ENCODE measurements around the gene DEK. TPM values are rescaled to one million over a fixed set of nuclear protein-coding genes. Genes with fewer than 3 reads are reported as not detected.

The DEK gene
- total RNA-seq, 2 experiments from 2014 or later, result 235 to 267 TPM

DNA sequence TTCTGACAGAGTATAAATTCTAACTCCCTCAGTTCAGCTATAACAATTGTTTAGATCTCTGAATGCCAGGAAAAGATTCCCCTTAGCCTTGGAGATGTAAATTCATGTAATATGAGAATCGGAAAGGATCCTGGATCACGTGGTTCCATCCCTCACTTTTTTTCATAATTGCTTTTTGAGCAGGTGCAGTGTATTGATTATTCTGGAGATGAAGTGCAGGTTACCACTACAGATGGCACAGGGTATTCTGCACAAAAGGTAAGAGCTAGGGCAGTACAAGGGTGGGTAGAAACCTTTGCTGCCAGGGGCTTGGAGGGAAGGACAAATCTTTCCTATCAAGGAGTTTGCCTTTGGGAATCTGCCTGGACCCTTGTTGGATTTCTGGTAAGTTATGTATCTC lies 56.4 kb downstream of the DEK start:
- no peak overlapping the region for H3K4me3 ChIP-seq (ENCODE audit: low read depth, low read length, poor library complexity, severe bottlenecking)
- no peak overlapping the region for H2AFZ ChIP-seq (ENCODE audit: low read length)
- CTCF ChIA-PET (ENCODE audit: unreplicated experiment), result no interaction called here
- H3K27ac ChIP-seq (ENCODE audit: low read depth, low read length, poor library complexity, severe bottlenecking), result no peak overlapping the region
- no peak for DNase-seq (ENCODE audit: low spot score)
- H3K36me3 ChIP-seq (ENCODE audit: insufficient read depth, low read length), result peaks cover 49% of the 10 kb centered on the region; the same call in 1 of the 2 replicates
- no TSS peak for BruUV-seq (replicated peaks)
- intact Hi-C loops (cut with micrococcal nuclease; ENCODE audit: unreplicated experiment), result no loop called here
- H3K9me3 ChIP-seq (ENCODE audit: low read length), result no peaks in the 10 kb centered on the region
- no peaks in the 10 kb centered on the region for H3K79me2 ChIP-seq (ENCODE audit: insufficient read depth, low read depth, low read length)
- no peak for TF ChIP-seq EZH2phosphoT487 (IDR thresholded peaks at IDR 0.05; ENCODE audit: borderline replicate concordance, low read depth, low read length)
- no peak for TF ChIP-seq CTCF (conservative IDR thresholded peaks at IDR 0.05; ENCODE audit: low read length)
- H3K9me2 ChIP-seq (ENCODE audit: insufficient read depth, low read length), result no peaks in the 10 kb centered on the region
- H3K4me1 ChIP-seq (ENCODE audit: insufficient read depth, low read length, poor library complexity, severe bottlenecking), result no peaks in the 10 kb centered on the region
- POLR2A ChIA-PET, result no interaction called here
- no peaks in the 10 kb centered on the region for H4K20me1 ChIP-seq (ENCODE audit: insufficient read depth, low read length)
- no peak overlapping the region for H3K4me2 ChIP-seq (ENCODE audit: low read length)

GRCh38 chr6:18207438-18207837 lies 56.9 kb downstream of the DEK start:
- no peak overlapping the region for H3K27ac ChIP-seq (ENCODE audit: low read depth, low read length, poor library complexity, severe bottlenecking)

More at GRCh38 chr6:18207438-18207837, 56.9 kb downstream of the DEK start:
- Histone ChIP-seq H4K20me1 (ENCODE audit: insufficient read depth, low read length) (no peaks in the 10 kb centered on the region), H3K4me1 (ENCODE audit: insufficient read depth, low read length, poor library complexity, severe bottlenecking) (no peaks in the 10 kb centered on the region), H3K9me2 (ENCODE audit: insufficient read depth, low read length) (no peaks in the 10 kb centered on the region), H3K9me3 (ENCODE audit: low read length) (no peaks in the 10 kb centered on the region), H3K4me3 (ENCODE audit: low read depth, low read length, poor library complexity, severe bottlenecking) (no peak overlapping the region), H3K79me2 (ENCODE audit: insufficient read depth, low read depth, low read length) (no peaks in the 10 kb centered on the region), H3K36me3 (ENCODE audit: insufficient read depth, low read length) (peaks cover 49% of the 10 kb centered on the region; the same call in 1 of the 2 replicates), H3K4me2 (ENCODE audit: low read length) (no peak overlapping the region), H2AFZ (ENCODE audit: low read length) (no peak overlapping the region)
- no peak for DNase-seq (ENCODE audit: low spot score)
- BruUV-seq (replicated peaks), result no TSS peak
- CTCF ChIA-PET (ENCODE audit: unreplicated experiment), result no interaction called here
- intact Hi-C loops (cut with micrococcal nuclease; ENCODE audit: unreplicated experiment), result no loop called here
- TF ChIP-seq EZH2phosphoT487 (IDR thresholded peaks at IDR 0.05; ENCODE audit: borderline replicate concordance, low read depth, low read length), result no peak
- no peak for TF ChIP-seq CTCF (conservative IDR thresholded peaks at IDR 0.05; ENCODE audit: low read length)
- POLR2A ChIA-PET, result interaction anchor here (0.7 kb wide), 1 partner anchor 63 kb away, joined by 3 read pairs; no protein-coding TSS in a partner anchor

Measured in OCI-LY7 (cell line).